Hepatocyte (in vitro differentiated cells): ENCODE measurements around the gene SLC10A3. TPM values are rescaled to one million over a fixed set of nuclear protein-coding genes. Genes with fewer than 3 reads are reported as not detected.
A peak's percentile ranks its signal among the peaks of the same experiment; 100 is the strongest.

Experiments used
- DNase-seq: peaks from one replicate; pipeline ENCODE4 v3.0.0-alpha.2; 2016; ENCODE audit warnings: low spot score
- H2AFZ ChIP-seq: fragments of 200-600 bp; sonication (generic); 2 replicates; pipeline ENCODE4 v1.6.0; 2016; ENCODE audit warnings: antibody characterized with exemption, mild to moderate bottlenecking
- H3K27ac ChIP-seq: fragments of 200-600 bp; sonication (generic); 2 replicates; pipeline ENCODE4 v1.5.1; 2016; ENCODE audit warnings: mild to moderate bottlenecking
- H3K27me3 ChIP-seq: fragments of 200-600 bp; sonication (generic); 2 replicates; pipeline ENCODE4 v1.6.1; 2016
- H3K36me3 ChIP-seq: fragments of 200-600 bp; sonication (generic); replicated peaks from 2 replicates; pipeline ENCODE4 v1.5.1; 2016; ENCODE audit warnings: low read depth; ENCODE audit not compliant: insufficient read depth
- H3K4me1 ChIP-seq: fragments of 200-600 bp; sonication (generic); 2 replicates; pipeline ENCODE4 v1.5.1; 2016; ENCODE audit warnings: mild to moderate bottlenecking, moderate library complexity; ENCODE audit not compliant: insufficient read depth
- H3K4me2 ChIP-seq: fragments of 200-600 bp; sonication (generic); 2 replicates; pipeline ENCODE4 v1.6.0; 2016
- H3K4me3 ChIP-seq: fragments of 200-600 bp; sonication (generic); 2 replicates; pipeline ENCODE4 v1.5.1; 2016; ENCODE audit warnings: mild to moderate bottlenecking
- H3K79me2 ChIP-seq: fragments of 200-600 bp; sonication (generic); 2 replicates; pipeline ENCODE4 v1.6.0; 2017; ENCODE audit warnings: mild to moderate bottlenecking
- H3K9me2 ChIP-seq: fragments of 200-600 bp; sonication (generic); replicated peaks from 2 replicates; pipeline ENCODE4 v1.6.0; 2017; ENCODE audit warnings: mild to moderate bottlenecking; ENCODE audit not compliant: insufficient read depth
- H3K9me3 ChIP-seq: fragments of 200-600 bp; sonication (generic); 2 replicates; pipeline ENCODE4 v1.5.1; 2016; ENCODE audit warnings: low read depth, mild to moderate bottlenecking
- H4K20me1 ChIP-seq: fragments of 200-600 bp; sonication (generic); 2 replicates; pipeline ENCODE4 v1.6.0; 2016; ENCODE audit warnings: mild to moderate bottlenecking; ENCODE audit not compliant: insufficient read depth, poor library complexity, severe bottlenecking
- EZH2 ChIP-seq: fragments of 200-600 bp; sonication (generic); IDR thresholded peaks from 2 replicates; pipeline ENCODE4 v1.6.1; 2016; ENCODE audit warnings: antibody characterized with exemption, mild to moderate bottlenecking, borderline replicate concordance
- EZH2phosphoT487 ChIP-seq: fragments of 200-600 bp; sonication (generic); IDR thresholded peaks from one replicate; pipeline ENCODE4 v1.6.1; 2018; ENCODE audit warnings: antibody characterized with exemption, mild to moderate bottlenecking, low read depth, moderate library complexity; ENCODE audit not compliant: unreplicated experiment, severe bottlenecking
- WGBS: methylation state at CpG from one replicate; pipeline ENCODE4 v1.1.6; 2016; ENCODE audit warnings: low lambda C conversion rate; ENCODE audit errors: missing lambda C conversion rate; 5-methylcytosine and 5-hydroxymethylcytosine counted together
- polyA plus RNA-seq: library from polyadenylated mRNA; unstranded; fragments of >200 nt; fragmentation: Nextera tagmentation; extraction: Ambion mirVana; gene quantifications from 2 replicates; pipeline ENCODE4 v1.2.1, GENCODE V29; 2016
- total RNA-seq: library from RNA; depleted of rRNA; stranded (reverse); fragments of >200 nt; gene quantifications from 2 replicates; pipeline ENCODE4 v1.2.3, GENCODE V29; 2014
- TF ChIP-seq, protein P1 (sequence below): fragments of 200-600 bp; sonication (generic); IDR thresholded peaks from 2 replicates; pipeline ENCODE4 v1.5.1; 2016; ENCODE audit warnings: antibody characterized with exemption, mild to moderate bottlenecking; ENCODE audit not compliant: poor library complexity

Gene SLC10A3
- total and polyA plus RNA-seq, 2 experiments from 2014 or later: 28.8 to 48.3 TPM

DNA sequence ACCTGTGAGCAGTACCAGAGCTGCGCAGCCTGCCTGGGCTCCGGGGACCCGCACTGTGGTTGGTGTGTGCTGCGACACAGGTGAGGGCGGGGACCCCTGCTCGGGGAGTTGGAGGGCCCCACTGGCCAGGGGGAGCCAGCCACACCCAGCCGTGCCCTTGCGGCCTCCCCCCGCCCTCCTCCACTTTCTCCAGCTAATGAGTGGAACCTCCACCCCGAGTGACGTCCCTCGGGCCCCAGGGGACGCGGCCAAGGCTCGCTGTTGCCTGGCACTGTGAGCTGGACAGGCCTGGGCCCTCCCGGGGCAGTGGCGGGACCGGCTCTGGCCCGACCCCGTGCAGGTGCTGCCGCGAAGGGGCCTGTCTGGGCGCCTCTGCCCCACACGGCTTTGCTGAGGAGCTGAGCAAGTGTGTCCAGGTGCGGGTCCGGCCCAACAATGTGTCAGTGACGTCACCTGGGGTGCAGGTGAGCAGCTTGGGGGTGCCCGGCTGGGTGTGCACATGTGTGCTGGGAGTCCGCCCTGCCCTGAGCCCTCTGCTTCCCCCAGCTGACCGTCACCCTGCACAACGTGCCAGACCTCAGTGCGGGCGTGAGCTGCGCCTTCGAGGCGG, 26.7 kb downstream of the SLC10A3 start:
- no peaks in the 10 kb centered on the region for H3K9me2 ChIP-seq
- no peaks in the 10 kb centered on the region for H4K20me1 ChIP-seq
- H3K4me2 ChIP-seq: no peak overlapping the region
- WGBS: 93% methylated on average over 26 of the region's 36 CpGs
- no peaks in the 10 kb centered on the region for H3K27me3 ChIP-seq
- TF ChIP-seq EZH2phosphoT487 (no peak), EZH2 (no peak)
- TF ChIP-seq, protein P1, sequence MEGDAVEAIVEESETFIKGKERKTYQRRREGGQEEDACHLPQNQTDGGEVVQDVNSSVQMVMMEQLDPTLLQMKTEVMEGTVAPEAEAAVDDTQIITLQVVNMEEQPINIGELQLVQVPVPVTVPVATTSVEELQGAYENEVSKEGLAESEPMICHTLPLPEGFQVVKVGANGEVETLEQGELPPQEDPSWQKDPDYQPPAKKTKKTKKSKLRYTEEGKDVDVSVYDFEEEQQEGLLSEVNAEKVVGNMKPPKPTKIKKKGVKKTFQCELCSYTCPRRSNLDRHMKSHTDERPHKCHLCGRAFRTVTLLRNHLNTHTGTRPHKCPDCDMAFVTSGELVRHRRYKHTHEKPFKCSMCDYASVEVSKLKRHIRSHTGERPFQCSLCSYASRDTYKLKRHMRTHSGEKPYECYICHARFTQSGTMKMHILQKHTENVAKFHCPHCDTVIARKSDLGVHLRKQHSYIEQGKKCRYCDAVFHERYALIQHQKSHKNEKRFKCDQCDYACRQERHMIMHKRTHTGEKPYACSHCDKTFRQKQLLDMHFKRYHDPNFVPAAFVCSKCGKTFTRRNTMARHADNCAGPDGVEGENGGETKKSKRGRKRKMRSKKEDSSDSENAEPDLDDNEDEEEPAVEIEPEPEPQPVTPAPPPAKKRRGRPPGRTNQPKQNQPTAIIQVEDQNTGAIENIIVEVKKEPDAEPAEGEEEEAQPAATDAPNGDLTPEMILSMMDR: no peak
- no peaks in the 10 kb centered on the region for H3K4me1 ChIP-seq
- H3K79me2 ChIP-seq: peaks cover 17% of the 10 kb centered on the region
- H2AFZ ChIP-seq: no peak overlapping the region
- no peaks in the 10 kb centered on the region for H3K36me3 ChIP-seq
- no peak for DNase-seq
- H3K4me3 ChIP-seq: no peak overlapping the region
- no peaks in the 10 kb centered on the region for H3K9me3 ChIP-seq
- no peak overlapping the region for H3K27ac ChIP-seq

GRCh38 chrX:154462396-154462795, 28.0 kb downstream of the SLC10A3 start:
- no peaks in the 10 kb centered on the region for H3K27me3 ChIP-seq
- H2AFZ ChIP-seq: no peak overlapping the region
- no peaks in the 10 kb centered on the region for H4K20me1 ChIP-seq
- H3K27ac ChIP-seq: no peak overlapping the region
- no peaks in the 10 kb centered on the region for H3K9me2 ChIP-seq
- 90% methylated on average over 8 of the region's 8 CpGs for WGBS
- no peaks in the 10 kb centered on the region for H3K4me1 ChIP-seq
- no peak overlapping the region for H3K4me3 ChIP-seq
- TF ChIP-seq EZH2: no peak
- no peak for TF ChIP-seq EZH2phosphoT487
- TF ChIP-seq, protein P1: no peak
- no peak for DNase-seq
- H3K79me2 ChIP-seq: peaks cover 23% of the 10 kb centered on the region
- H3K9me3 ChIP-seq: no peaks in the 10 kb centered on the region
- H3K36me3 ChIP-seq: no peaks in the 10 kb centered on the region
- no peak overlapping the region for H3K4me2 ChIP-seq

DNA sequence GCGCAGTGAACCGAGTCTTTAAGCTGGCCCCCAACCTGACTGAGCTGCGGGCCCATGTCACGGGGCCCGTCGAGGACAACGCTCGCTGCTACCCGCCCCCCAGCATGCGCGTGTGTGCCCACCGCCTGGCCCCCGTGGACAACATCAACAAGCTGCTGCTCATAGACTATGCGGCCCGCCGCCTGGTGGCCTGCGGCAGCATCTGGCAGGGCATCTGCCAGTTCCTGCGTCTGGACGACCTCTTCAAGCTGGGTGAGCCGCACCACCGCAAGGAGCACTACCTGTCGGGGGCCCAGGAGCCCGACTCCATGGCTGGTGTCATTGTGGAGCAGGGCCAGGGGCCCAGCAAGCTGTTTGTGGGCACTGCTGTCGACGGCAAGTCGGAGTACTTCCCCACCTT, 30.1 kb downstream of the SLC10A3 start:
- peaks cover 23% of the 10 kb centered on the region for H3K79me2 ChIP-seq
- no peak overlapping the region for H3K27ac ChIP-seq
- no peak for DNase-seq
- H3K27me3 ChIP-seq: no peaks in the 10 kb centered on the region
- no peaks in the 10 kb centered on the region for H3K9me3 ChIP-seq
- H3K36me3 ChIP-seq: no peaks in the 10 kb centered on the region
- no peaks in the 10 kb centered on the region for H4K20me1 ChIP-seq
- TF ChIP-seq EZH2 (no peak), EZH2phosphoT487 (no peak)
- TF ChIP-seq, protein P1: no peak
- H2AFZ ChIP-seq: no peak overlapping the region
- H3K9me2 ChIP-seq: no peaks in the 10 kb centered on the region
- H3K4me1 ChIP-seq: no peaks in the 10 kb centered on the region
- WGBS: 95% methylated on average over 26 of the region's 26 CpGs
- peak overlapping the region; percentile 83 for H3K4me2 ChIP-seq
- no peak overlapping the region for H3K4me3 ChIP-seq
